Right ventricle myocardium superior (tissue), 1 donor: ENCODE measurements around the gene MTMR1. TPM values are rescaled to one million over a fixed set of nuclear protein-coding genes. Genes with fewer than 3 reads are reported as not detected.

Source experiments
- ATAC-seq: fragments of 200-7000 bp; cut with Tn5 transposase; one replicate; pipeline ENCODE4 v1.9.1; 2020; ENCODE audit warnings: mild to moderate bottlenecking; ENCODE audit not compliant: poor library complexity
- DNase-seq: peaks from one replicate; pipeline ENCODE4 v3.0.0-alpha.2; 2020
- intact Hi-C: fragments of 100-400 bp; cut with DNase I; formaldehyde crosslinking; loops from one replicate; pipeline ENCODE4 v1.11.2; 2022
- total RNA-seq: library from RNA; stranded (reverse); fragmentation: NEBNext Ultra II Directional; extraction: Animal tissue kit (Norgen Biotek cat#: 25700); gene quantifications from one replicate; pipeline ENCODE4 v1.2.1, GENCODE V29; 2021
- donor health status: DM: no; HTN: yes; CAD: no; lungs with severe emphysema.

The MTMR1 gene
- total RNA-seq, 1 donor from 2014 or later = 17.9 TPM

GRCh38 chrX:150693725-150694574 lies 754 bp downstream of the MTMR1 start:
- intact Hi-C loops = no loop called here
- ATAC-seq (peak; percentile 55), DNase-seq (peak; percentile 47)

- ATAC-seq = peak; percentile 14
Observed at GRCh38 chrX:150694738-150695410, 1.7 kb downstream of the MTMR1 start.

GRCh38 chrX:150696331-150696730 lies 3.1 kb downstream of the MTMR1 start:
- intact Hi-C loops = no loop called here
- DNase-seq (no peak), ATAC-seq (no peak)

More at GRCh38 chrX:150694738-150695410, 1.7 kb downstream of the MTMR1 start:
- DNase-seq = no peak
- intact Hi-C loops = no loop called here

- intact Hi-C loops = no loop called here
- no peak for ATAC-seq
- DNase-seq = no peak
Observed at GRCh38 chrX:150696866-150697265, 3.7 kb downstream of the MTMR1 start.

GRCh38 chrX:150697641-150698040 lies 4.4 kb downstream of the MTMR1 start:
- ATAC-seq = no peak
- DNase-seq = no peak
- intact Hi-C loops = no loop called here

- DNase-seq = no peak
- intact Hi-C loops = no loop called here
- ATAC-seq = no peak
Observed at GRCh38 chrX:150698981-150699380, 5.8 kb downstream of the MTMR1 start.

GRCh38 chrX:150700107-150700506 lies 6.9 kb downstream of the MTMR1 start:
- ATAC-seq (no peak), DNase-seq (no peak)
- intact Hi-C loops = no loop called here

GRCh38 chrX:150701377-150701776 lies 8.2 kb downstream of the MTMR1 start:
- intact Hi-C loops = no loop called here
- DNase-seq (no peak), ATAC-seq (no peak)

GRCh38 chrX:150702966-150703694 lies 9.9 kb downstream of the MTMR1 start:
- intact Hi-C loops = no loop called here
- no peak for ATAC-seq
- DNase-seq = no peak

GRCh38 chrX:150703695-150703974 lies 10.4 kb downstream of the MTMR1 start:
- ATAC-seq = no peak
- intact Hi-C loops = no loop called here
- no peak for DNase-seq

GRCh38 chrX:150704030-150704613 lies 10.9 kb downstream of the MTMR1 start:
- ATAC-seq = no peak
- intact Hi-C loops = no loop called here
- DNase-seq = no peak

GRCh38 chrX:150712619-150713018 lies 19.4 kb downstream of the MTMR1 start:
- intact Hi-C loops = no loop called here
- ATAC-seq (no peak), DNase-seq (no peak)

GRCh38 chrX:150715184-150715583 lies 22.0 kb downstream of the MTMR1 start:
- intact Hi-C loops = no loop called here
- no peak for ATAC-seq
- no peak for DNase-seq

GRCh38 chrX:150719621-150720020 lies 26.4 kb downstream of the MTMR1 start:
- ATAC-seq (no peak), DNase-seq (no peak)
- intact Hi-C loops = no loop called here

- DNase-seq = no peak
- intact Hi-C loops = no loop called here
- ATAC-seq = no peak
Observed at GRCh38 chrX:150729956-150730355, 36.8 kb downstream of the MTMR1 start.

- intact Hi-C loops = no loop called here
- ATAC-seq (no peak), DNase-seq (no peak)
Observed at GRCh38 chrX:150730719-150731118, 37.5 kb downstream of the MTMR1 start.

- no peak for DNase-seq
- no peak for ATAC-seq
Observed at GRCh38 chrX:150731795-150732194, 38.6 kb downstream of the MTMR1 start.

GRCh38 chrX:150736475-150736874 lies 43.3 kb downstream of the MTMR1 start:
- intact Hi-C loops = no loop called here
- DNase-seq = no peak
- ATAC-seq = no peak

More at GRCh38 chrX:150731795-150732194, 38.6 kb downstream of the MTMR1 start:
- intact Hi-C loops = no loop called here

- peak; percentile 60 for ATAC-seq
- intact Hi-C loops = no loop called here
- no peak for DNase-seq
Observed at GRCh38 chrX:150752124-150752523, 58.9 kb downstream of the MTMR1 start.
